HG03342 (cell line): ENCODE results near the gene ROBO1.

Experiments
- ATAC-seq: cut with Tn5 transposase; IDR thresholded peaks from one replicate; pipeline ENCODE4 v1.9.1; 2021; ENCODE audit warnings: mild to moderate bottlenecking, moderate library complexity; ENCODE audit not compliant: unreplicated experiment

The ROBO1 gene

GRCh38 chr3:78993375-78993774 is 774.4 kb downstream of the ROBO1 start:
- ATAC-seq, result no peak

GRCh38 chr3:78992830-78993229 is 775.0 kb downstream of the ROBO1 start:
- no peak for ATAC-seq

GRCh38 chr3:78992400-78992799 is 775.4 kb downstream of the ROBO1 start:
- ATAC-seq, result no peak

DNA sequence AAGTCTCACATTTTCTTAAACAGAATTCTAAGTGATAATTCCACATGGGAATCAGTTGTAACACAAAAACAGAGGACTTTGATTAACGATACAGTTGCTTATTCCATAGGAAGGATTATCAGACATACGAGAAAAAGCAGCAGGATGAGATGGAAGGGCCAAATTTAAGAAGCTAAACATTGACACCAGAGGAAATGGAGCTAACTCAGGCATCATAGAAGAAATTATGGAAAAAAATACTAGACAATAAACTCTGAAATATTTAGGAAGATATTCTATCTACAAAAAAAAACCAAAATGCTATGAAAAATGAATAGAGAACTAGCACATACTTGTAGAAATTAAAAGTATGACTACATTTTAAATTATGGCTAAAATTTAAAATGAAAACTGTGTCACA is 776.1 kb downstream of the ROBO1 start:
- ATAC-seq, result no peak

DNA sequence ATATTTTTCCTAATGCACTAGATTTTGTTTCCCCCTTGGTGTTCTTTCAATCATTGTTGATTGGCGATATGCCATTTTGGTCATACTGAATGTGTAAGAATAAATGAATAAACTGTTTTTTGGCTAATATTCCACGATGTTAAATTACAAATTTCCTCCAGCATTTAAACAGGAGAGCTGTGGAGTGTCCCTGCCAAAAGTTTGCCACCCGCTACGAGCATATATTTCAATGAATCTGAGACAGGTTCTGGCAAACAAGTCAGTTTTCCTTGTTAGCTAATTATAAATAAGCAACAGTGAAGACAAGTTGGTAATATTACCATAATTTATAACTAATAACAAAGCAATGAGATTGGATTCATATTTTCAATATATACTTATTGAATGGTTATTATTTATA is 777.6 kb downstream of the ROBO1 start:
- ATAC-seq, result no peak

- no peak for ATAC-seq
Measured at GRCh38 chr3:78988324-78988723, 779.5 kb downstream of the ROBO1 start.

DNA sequence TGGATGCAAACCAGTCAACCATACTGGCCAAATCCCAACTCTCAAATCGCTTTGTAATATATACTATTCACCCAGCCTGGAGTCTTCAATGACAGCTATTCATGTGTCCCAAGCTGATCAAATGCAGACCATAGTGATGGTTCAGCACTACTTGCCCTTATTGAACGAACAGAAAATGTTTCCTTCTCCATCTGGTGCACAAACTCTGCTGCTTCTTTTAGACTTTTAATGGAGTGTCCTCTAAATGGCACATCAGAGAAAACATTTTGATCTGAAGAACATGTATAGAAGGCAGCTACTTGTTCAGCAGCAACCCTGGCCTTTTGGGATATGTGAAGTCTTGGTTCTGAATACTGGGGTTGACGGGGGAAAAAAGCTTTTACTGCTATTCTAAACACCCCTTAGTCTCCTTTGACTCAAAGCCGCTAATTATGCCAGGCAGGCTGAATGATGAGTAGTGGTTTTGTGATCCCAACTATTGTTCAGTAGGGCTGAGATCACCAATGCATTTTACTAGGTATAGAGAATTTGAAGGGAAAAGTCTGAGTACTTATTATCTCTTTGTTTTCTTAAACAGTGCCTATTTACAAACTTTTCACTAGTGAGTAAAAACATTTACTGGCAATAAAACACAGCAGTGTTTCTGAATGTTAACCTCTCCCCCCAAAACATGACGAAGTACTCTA is 781.2 kb downstream of the ROBO1 start:
- ATAC-seq, result no peak

- no peak for ATAC-seq
Measured at GRCh38 chr3:78985981-78986380, 781.8 kb downstream of the ROBO1 start.

DNA sequence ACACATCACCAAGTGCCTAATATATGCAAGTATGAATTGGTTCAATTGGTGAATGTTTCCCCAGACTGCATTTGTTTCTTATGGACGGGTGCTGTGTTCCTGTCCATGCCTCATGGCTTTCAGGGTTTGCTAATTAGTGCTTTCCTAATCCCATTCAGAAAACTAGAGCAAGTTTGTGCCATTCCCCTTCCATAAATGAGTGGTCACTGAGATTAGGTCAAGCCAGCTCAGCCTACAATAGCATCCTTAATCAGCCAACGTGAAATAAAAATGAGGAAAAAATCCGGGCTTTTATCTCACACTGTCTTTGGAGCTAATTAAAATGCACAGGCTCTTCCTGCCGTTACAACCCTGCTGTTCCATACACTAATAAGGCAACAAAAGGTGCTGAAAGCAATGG is 788.8 kb downstream of the ROBO1 start:
- ATAC-seq, result no peak

DNA sequence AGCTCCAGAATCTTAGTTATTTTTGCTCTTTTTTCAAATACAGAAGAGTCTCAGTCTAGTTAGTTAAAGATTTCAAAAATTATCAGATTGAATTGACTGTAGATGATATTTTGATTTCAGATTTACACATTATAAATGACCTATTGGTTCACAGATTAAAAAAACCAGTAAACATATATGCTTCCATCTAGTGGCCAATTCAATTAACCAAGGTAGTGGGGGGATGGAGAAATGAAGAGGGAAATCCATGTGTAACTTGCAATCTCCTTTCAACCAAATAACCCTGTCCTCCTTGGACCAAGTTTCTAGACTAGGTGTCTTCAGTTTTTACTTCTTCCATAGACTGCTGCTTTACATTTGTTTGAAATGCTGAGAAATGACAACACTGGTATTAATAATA is 789.8 kb downstream of the ROBO1 start:
- ATAC-seq, result no peak

- ATAC-seq, result no peak
Measured at GRCh38 chr3:78977073-78977472, 790.7 kb downstream of the ROBO1 start.

- ATAC-seq, result no peak
Measured at GRCh38 chr3:78976200-78976599, 791.6 kb downstream of the ROBO1 start.

GRCh38 chr3:78974181-78974790 is 793.5 kb downstream of the ROBO1 start:
- ATAC-seq, result no peak

DNA sequence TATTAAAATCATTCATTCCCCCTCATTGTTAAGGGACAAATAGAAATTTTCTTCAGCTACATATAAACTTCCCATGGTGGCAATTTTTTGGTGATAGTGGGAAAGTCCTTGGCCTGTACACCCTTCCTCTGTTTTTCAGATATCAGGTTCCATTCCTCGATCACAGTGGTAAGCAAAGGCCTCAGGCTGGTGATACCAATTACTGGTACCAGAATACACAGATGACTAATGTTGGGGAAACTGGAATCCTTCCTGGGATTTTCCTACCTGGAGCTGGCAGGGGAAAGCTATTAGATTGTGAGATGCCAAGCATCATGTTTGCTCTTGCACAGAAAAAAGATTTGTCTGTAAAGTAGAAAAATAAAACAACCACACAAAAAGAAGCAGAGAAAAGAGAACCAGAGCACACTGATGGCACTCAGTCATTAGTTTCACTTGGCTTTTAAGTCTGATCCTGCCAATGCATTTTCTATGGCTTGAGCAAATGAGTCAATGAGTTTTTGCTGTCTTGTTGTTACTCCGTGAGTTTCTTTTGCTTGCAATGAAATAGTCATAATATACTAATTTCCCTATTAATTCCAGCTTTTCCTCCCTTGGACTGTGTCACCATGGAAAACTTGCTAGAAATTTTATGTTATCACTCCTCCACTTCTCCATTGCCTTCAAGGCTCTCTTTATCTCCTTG is 795.0 kb downstream of the ROBO1 start:
- ATAC-seq, result no peak

GRCh38 chr3:78970656-78971055 is 797.1 kb downstream of the ROBO1 start:
- ATAC-seq, result no peak

- no peak for ATAC-seq
Measured at GRCh38 chr3:78969483-78969882, 798.3 kb downstream of the ROBO1 start.

DNA sequence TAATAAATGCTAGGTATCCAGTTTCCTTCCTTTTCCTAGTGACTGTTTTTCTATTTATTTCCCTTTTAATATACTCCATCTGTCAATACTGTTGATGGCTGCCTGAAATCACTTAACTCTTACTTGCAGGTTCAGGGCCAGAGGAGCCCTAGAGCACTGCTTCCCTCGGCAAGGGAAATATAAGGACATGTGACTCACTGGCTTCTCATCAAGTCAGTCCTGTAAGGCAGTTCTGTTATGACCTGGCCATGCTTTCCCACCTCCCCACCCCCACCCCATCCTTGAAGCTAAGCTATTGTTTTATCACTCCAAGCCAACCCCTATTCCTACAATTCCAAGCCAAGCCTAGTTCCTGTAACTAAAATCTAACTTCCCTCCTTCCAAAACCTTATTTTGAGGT is 800.7 kb downstream of the ROBO1 start:
- no peak for ATAC-seq

- ATAC-seq, result no peak
Measured at GRCh38 chr3:78963771-78964170, 804.0 kb downstream of the ROBO1 start.

- ATAC-seq, result no peak
Measured at GRCh38 chr3:78957456-78957855, 810.3 kb downstream of the ROBO1 start.

DNA sequence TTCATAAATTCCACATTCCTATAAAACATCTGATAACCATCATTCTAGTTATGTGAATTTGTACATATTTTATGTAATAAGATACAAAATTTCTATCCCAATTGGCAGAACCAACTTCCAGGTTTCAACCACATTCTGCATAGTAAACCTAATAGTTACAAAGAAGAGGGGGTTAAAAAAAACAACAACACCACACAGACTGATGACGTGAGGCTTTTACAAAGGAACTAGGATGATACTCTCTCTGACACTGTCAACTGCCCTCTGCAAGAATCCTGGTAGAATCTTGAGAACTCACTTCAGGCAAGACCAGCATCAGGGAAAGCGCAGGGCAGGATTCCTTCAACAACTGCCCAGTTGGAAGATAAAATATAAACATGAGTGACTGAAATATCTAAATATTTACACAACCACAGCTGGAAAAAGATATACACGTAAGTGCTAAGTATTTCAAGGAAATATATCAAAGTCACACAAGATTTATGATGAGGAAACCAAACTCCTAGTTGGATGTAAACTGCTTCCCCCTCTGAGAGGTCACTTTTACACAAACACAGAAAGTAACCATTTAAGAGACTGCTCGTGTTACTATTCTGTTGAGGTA is 816.4 kb downstream of the ROBO1 start:
- ATAC-seq, result no peak

DNA sequence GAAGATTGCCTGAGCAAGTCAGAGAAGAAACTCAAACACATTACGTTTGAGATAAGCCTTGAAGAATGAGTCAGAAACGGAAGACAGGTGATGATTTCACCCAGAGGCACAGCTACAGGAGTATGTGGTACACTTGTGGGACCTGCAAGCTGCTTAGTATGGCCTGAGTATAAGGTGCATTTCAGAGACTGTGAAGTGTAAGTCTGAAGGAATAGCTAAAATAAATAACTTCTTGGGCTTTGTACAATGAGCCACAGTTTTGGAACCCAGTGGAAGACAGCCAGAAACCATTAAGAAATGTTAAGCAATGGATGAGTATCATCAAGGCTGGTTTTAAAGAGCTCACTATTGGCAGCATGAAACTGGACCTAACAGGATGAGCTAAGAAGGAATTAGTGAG is 826.2 kb downstream of the ROBO1 start:
- no peak for ATAC-seq

GRCh38 chr3:78940626-78941025 is 827.2 kb downstream of the ROBO1 start:
- ATAC-seq, result no peak
